B cell (primary cell): ENCODE data around the gene CNTNAP4. TPM values are rescaled to one million over a fixed set of nuclear protein-coding genes. Genes with fewer than 3 reads are reported as not detected.

Experiments used
- ATAC-seq: fragments of 200-7000 bp; cut with Tn5 transposase; one replicate; pipeline ENCODE4 v1.10.0; 2021; ENCODE audit warnings: low read depth, mild to moderate bottlenecking, moderate number of reproducible peaks, moderate library complexity
- CTCF ChIA-PET: fragments of 350-600 bp; sonication (Branson Sonifier 250); formaldehyde crosslinking; loops from one replicate; lab custom pipeline; 2021; ENCODE audit warnings: antibody characterized with exemption, inconsistent platforms; lab: Charles Lee
- POLR2A ChIA-PET: fragments of 350-600 bp; sonication (Branson Sonifier 250); formaldehyde crosslinking; loops from one replicate; lab custom pipeline; 2021; ENCODE audit warnings: antibody characterized with exemption; lab: Charles Lee
- DNase-seq: peaks from one replicate; pipeline ENCODE4 v3.0.0; 2013
- H2AFZ ChIP-seq: 2 replicates; pipeline ENCODE4 v1.6.1; 2012; ENCODE audit warnings: mild to moderate bottlenecking, low read depth, low read length; ENCODE audit not compliant: insufficient read depth, poor library complexity, severe bottlenecking
- H3K27ac ChIP-seq, 2 donors: 1 replicate in 1 of 2; 2 replicates in 1 of 2; pipeline ENCODE4 v1.5.1; 2012 to 2013; ENCODE audit warnings: low read length in 2 of 2, mild to moderate bottlenecking in 2 of 2, moderate library complexity in 1 of 2
- H3K27me3 ChIP-seq, 4 experiments: fragments of 200-600 bp in 1 of 4; sonication (generic) in 1 of 4; replicated peaks in 1 of 4; 1 replicate in 2 of 4; 2 replicates in 2 of 4; pipeline versions ENCODE4 v1.6.1 to v1.7.0; 2013 to 2016; ENCODE audit warnings: low read length in 3 of 4, mild to moderate bottlenecking in 2 of 4, mixed read lengths in 1 of 4, moderate library complexity in 1 of 4; ENCODE audit not compliant: insufficient read depth in 4 of 4, control insufficient read depth in 3 of 4; ENCODE audit errors: control extremely low read depth in 1 of 4
- H3K36me3 ChIP-seq, 2 experiments: replicated peaks in 1 of 2; 1 replicate in 1 of 2; 2 replicates in 1 of 2; pipeline versions ENCODE4 v1.6.1 to v1.7.1; 2013; ENCODE audit warnings: low read length in 1 of 2; ENCODE audit not compliant: insufficient read depth in 2 of 2, control insufficient read depth in 1 of 2; ENCODE audit errors: control extremely low read depth in 1 of 2, extremely low read depth in 1 of 2
- H3K4me1 ChIP-seq, 2 donors: fragments of 200-600 bp in 1 of 2; sonication (generic) in 1 of 2; 1 replicate in 1 of 2; 2 replicates in 1 of 2; pipeline versions ENCODE4 v1.5.1 to v1.6.1; 2013 to 2017; ENCODE audit warnings: low read length in 2 of 2; ENCODE audit not compliant: control insufficient read depth in 2 of 2, insufficient read depth in 2 of 2
- H3K4me2 ChIP-seq: replicated peaks from 2 replicates; pipeline ENCODE3; 2012; ENCODE audit warnings: mild to moderate bottlenecking, low read depth, low read length; ENCODE audit not compliant: poor library complexity, severe bottlenecking
- H3K4me3 ChIP-seq, 5 experiments: fragments of 200-600 bp in 1 of 5; sonication (generic) in 1 of 5; 1 replicate in 3 of 5; 2 replicates in 2 of 5; pipeline versions ENCODE4 v1.5.1 to v1.7.0; 2011 to 2016; ENCODE audit warnings: low read length in 4 of 5, mild to moderate bottlenecking in 4 of 5, low read depth in 2 of 5, control low read depth in 1 of 5, moderate library complexity in 1 of 5; ENCODE audit not compliant: insufficient read depth in 1 of 5; ENCODE audit errors: control extremely low read depth in 1 of 5, extremely low read depth in 1 of 5
- H3K79me2 ChIP-seq: fragments of 200-600 bp; sonication (generic); one replicate; pipeline ENCODE4 v1.6.0; 2016; ENCODE audit warnings: low read length; ENCODE audit not compliant: control insufficient read depth, insufficient read depth
- H3K9ac ChIP-seq: fragments of 200-600 bp; sonication (generic); 2 replicates; pipeline ENCODE4 v1.6.1; 2017; ENCODE audit warnings: mild to moderate bottlenecking, low read length, moderate library complexity
- H3K9me3 ChIP-seq, 3 donors: one replicate each; pipeline versions ENCODE4 v1.6.1 to v1.7.1; 2013; ENCODE audit warnings: low read length in 2 of 3; ENCODE audit not compliant: control insufficient read depth in 2 of 3, insufficient read depth in 1 of 3; ENCODE audit errors: control extremely low read depth in 1 of 3
- H4K20me1 ChIP-seq: 2 replicates; pipeline ENCODE4 v1.6.0; 2012; ENCODE audit warnings: mild to moderate bottlenecking, low read length; ENCODE audit not compliant: insufficient read depth, control insufficient read depth, poor library complexity, severe bottlenecking
- H3K27ac Mint-ChIP-seq: one replicate; pipeline ENCODE4 v1.8.0; 2021; ENCODE audit warnings: mixed read lengths
- H3K27me3 Mint-ChIP-seq: one replicate; pipeline ENCODE4 v1.8.0; 2021; ENCODE audit warnings: mixed read lengths
- H3K4me1 Mint-ChIP-seq: one replicate; pipeline ENCODE4 v1.8.0; 2021; ENCODE audit warnings: mixed read lengths
- H3K4me3 Mint-ChIP-seq: one replicate; pipeline ENCODE4 v1.8.0; 2021; ENCODE audit warnings: mixed read lengths
- H3K9me3 Mint-ChIP-seq: one replicate; pipeline ENCODE4 v1.8.0; 2022; ENCODE audit warnings: mixed read lengths; ENCODE audit not compliant: insufficient read depth
- EZH2 ChIP-seq: IDR thresholded peaks from 2 replicates; pipeline ENCODE4 v1.6.1; 2012; ENCODE audit warnings: borderline replicate concordance, low read depth, mild to moderate bottlenecking, moderate library complexity, low read length; ENCODE audit not compliant: insufficient read depth, poor library complexity, severe bottlenecking
- WGBS: methylation state at CpG from one replicate; pipeline ENCODE4 v1.1.5; 2013; ENCODE audit warnings: missing lambda C conversion rate; ENCODE audit not compliant: insufficient coverage; 5-methylcytosine and 5-hydroxymethylcytosine counted together
- intact Hi-C: fragments of 100-400 bp; cut with micrococcal nuclease; formaldehyde crosslinking; loops from one replicate; pipeline ENCODE4 v1.10.0; 2022
- polyA plus RNA-seq: library from polyadenylated mRNA; depleted of rRNA; stranded (reverse); fragments of >200 nt; gene quantifications from 2 replicates; pipeline ENCODE4 v1.2.3, GENCODE V29; 2012
- total RNA-seq, 2 donors: library from RNA; stranded (reverse); fragments of 120-200 nt in 1 of 2; gene quantifications; 1 replicate in 1 of 2; 2 replicates in 1 of 2; pipeline versions ENCODE4 v1.2.3 to v1.2.4, GENCODE V29; 2013 to 2022
- TF ChIP-seq, protein P1 (sequence below): fragments of 200-600 bp; IDR thresholded peaks from one replicate; pipeline ENCODE4 v1.8.0; 2022; ENCODE audit warnings: antibody characterized with exemption, mild to moderate bottlenecking

CNTNAP4 gene
- total and polyA plus RNA-seq, 2 donors (not counting 1 experiment from before 2014, with no cell fraction given), result 0.06 TPM; not detected in 1

DNA sequence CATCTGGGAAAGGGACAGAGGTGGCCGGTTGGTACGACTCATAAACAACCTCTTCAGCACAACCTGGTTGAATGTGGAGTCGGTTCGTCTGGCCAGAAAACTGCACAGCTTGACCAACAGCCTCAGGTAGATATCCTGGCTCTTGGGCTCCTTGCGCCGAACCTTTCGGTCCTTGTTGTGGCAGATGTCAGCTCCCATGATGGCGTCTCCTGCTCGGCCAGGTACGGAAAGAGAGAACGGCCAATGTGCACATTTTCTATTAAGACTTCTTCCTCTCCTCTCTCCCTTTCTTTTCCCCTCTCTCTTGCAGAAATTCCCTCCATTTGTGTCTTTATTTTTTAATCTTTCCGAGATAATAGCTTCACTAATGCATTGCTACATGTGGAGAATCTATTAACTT lies 41.8 kb upstream of the CNTNAP4 start:
- no peak for ATAC-seq
- H3K4me2 ChIP-seq, result no peak overlapping the region
- WGBS, result 98% methylated on average over 11 of the region's 12 CpGs
- H3K9me3 Mint-ChIP-seq, result no peaks in the 10 kb centered on the region
- no peaks in the 10 kb centered on the region for H3K4me1 Mint-ChIP-seq
- TF ChIP-seq, protein P1, sequence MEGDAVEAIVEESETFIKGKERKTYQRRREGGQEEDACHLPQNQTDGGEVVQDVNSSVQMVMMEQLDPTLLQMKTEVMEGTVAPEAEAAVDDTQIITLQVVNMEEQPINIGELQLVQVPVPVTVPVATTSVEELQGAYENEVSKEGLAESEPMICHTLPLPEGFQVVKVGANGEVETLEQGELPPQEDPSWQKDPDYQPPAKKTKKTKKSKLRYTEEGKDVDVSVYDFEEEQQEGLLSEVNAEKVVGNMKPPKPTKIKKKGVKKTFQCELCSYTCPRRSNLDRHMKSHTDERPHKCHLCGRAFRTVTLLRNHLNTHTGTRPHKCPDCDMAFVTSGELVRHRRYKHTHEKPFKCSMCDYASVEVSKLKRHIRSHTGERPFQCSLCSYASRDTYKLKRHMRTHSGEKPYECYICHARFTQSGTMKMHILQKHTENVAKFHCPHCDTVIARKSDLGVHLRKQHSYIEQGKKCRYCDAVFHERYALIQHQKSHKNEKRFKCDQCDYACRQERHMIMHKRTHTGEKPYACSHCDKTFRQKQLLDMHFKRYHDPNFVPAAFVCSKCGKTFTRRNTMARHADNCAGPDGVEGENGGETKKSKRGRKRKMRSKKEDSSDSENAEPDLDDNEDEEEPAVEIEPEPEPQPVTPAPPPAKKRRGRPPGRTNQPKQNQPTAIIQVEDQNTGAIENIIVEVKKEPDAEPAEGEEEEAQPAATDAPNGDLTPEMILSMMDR, result no peak
- no peak for TF ChIP-seq EZH2
- H3K36me3 ChIP-seq, result no peaks in the 10 kb centered on the region
- ChIA-PET CTCF (no interaction called here), POLR2A (no interaction called here)
- H3K4me3 ChIP-seq, result no peak overlapping the region
- H3K27me3 Mint-ChIP-seq, result no peaks in the 10 kb centered on the region
- no peak overlapping the region for H3K27ac ChIP-seq
- no peak for DNase-seq
- no peak overlapping the region for H3K9ac ChIP-seq
- no peaks in the 10 kb centered on the region for H3K4me1 ChIP-seq
- intact Hi-C loops, result no loop called here
- no peak overlapping the region for H2AFZ ChIP-seq
- H3K9me3 ChIP-seq, result peaks cover 0 to 7% (median 0%) of the 10 kb centered on the region in 3 donors
- H3K79me2 ChIP-seq, result no peaks in the 10 kb centered on the region
- no peak overlapping the region for H3K27ac Mint-ChIP-seq
- H3K27me3 ChIP-seq, result no peaks in the 10 kb centered on the region
- H3K4me3 Mint-ChIP-seq, result no peak overlapping the region
- no peaks in the 10 kb centered on the region for H4K20me1 ChIP-seq

DNA sequence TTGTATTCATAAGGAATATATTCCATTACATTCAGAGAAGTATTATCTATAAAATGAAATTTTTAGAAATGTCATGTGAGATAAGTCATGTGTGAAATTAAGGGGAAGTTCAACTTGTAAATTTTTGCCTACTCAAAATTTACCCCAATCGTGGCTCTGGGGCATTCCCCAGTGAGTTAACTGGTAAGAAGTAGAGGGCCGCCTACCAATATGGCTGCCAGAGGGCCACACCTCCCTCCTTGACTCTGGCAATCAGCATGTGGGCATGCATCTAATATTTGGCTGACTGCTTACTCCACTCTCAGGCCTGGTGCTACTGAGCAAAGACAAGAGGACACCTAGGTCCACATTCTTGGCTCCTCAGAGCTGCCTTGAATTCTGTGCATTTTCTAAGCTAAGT lies 39.7 kb upstream of the CNTNAP4 start:
- Histone ChIP-seq H3K9me3 (peaks cover 0 to 7% (median 0%) of the 10 kb centered on the region in 3 donors), H3K4me3 (no peak overlapping the region), H3K36me3 (no peaks in the 10 kb centered on the region), H3K4me2 (no peak overlapping the region), H3K27me3 (no peaks in the 10 kb centered on the region), H3K4me1 (no peaks in the 10 kb centered on the region), H2AFZ (no peak overlapping the region), H4K20me1 (no peaks in the 10 kb centered on the region), H3K9ac (no peak overlapping the region), H3K79me2 (no peaks in the 10 kb centered on the region), H3K27ac (no peak overlapping the region)
- no peaks in the 10 kb centered on the region for H3K9me3 Mint-ChIP-seq
- ChIA-PET POLR2A (no interaction called here), CTCF (no interaction called here)
- H3K4me1 Mint-ChIP-seq, result no peaks in the 10 kb centered on the region
- H3K27me3 Mint-ChIP-seq, result no peaks in the 10 kb centered on the region
- DNase-seq (no peak), ATAC-seq (no peak)
- TF ChIP-seq, protein P1, result no peak
- TF ChIP-seq EZH2, result no peak
- H3K27ac Mint-ChIP-seq, result no peak overlapping the region
- WGBS, result 73% methylated on average over 2 of the region's 2 CpGs
- intact Hi-C loops, result no loop called here
- no peak overlapping the region for H3K4me3 Mint-ChIP-seq
